DMS79 (cell line): ENCODE results near the gene GNGT2.
A peak's percentile ranks its signal among the peaks of the same experiment; 100 is the strongest.

Source experiments
- DNase-seq: peaks from one replicate; lab custom pipeline; 2025; lab: John Stamatoyannopoulos, UW

The GNGT2 gene

DNA sequence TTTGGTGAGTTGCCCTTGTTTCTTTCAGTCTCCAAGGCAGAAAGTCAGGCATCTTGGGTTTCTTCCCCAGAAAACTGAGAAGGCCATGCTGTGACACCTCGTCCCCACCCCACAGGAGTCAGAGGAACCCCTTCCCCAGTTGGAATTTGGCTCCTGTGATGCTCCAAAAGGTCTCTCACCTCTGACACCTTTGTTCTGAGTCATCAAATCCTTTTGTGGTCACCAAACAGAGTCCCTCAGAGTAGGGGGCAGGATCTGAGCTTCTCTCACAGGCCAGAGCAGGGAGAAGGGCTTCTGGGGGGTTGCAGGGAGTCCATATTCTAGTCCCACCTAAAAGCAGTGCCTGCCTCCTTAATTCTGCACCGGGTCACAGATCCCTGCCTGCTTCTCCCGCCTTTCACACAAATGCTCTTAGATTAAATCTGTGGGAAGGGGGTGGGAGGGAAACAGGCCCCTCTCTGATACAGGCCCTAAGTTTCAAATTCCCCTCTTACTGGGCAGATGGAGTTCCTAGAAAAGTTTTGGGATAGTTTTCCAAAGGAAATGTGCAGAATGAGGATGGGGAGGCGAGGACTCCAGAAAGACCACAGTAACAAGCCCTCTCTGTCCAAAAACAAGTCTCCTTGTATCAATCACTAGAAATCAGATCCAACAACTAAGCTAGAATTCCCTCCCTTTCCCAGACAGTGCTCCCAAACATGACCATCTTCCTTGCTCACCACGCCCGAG lies 18.9 kb upstream of the GNGT2 start:
- no peak for DNase-seq

GRCh38 chr17:49227436-49228261 lies 17.3 kb upstream of the GNGT2 start:
- peak; percentile 25 for DNase-seq

DNA sequence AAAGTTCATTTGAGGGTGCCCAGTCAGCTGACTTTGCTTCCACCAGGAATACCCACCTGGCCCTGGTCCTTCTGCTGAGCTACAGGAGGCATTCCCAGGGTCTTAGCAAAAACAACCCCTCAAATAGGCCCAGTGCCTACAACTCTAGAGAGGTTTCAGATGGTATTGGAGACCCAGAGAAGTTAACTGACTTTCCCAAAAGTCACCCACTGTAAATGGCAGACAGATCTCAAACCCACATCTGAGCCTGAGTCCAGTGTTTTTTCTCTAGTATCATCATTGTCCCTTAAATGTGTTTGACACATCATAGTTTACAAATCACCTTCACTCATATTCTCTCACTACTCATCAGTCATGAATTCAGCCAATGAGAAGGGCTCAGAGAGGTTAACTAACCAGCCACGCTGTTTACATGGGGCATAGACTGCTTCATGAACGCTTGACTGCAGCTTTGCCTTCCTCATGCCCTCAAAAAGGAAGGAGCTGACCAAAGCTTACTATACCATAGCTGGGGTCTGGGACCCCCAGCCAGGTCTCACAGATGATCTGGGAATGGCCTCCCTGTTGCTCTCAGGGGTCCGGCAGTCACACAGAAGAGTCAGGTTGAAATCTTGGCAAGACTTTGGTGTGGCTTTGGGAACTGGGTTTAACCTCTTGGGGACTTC lies 16.5 kb upstream of the GNGT2 start:
- DNase-seq, result no peak

GRCh38 chr17:49225554-49226236 lies 15.3 kb upstream of the GNGT2 start:
- DNase-seq, result no peak

DNA sequence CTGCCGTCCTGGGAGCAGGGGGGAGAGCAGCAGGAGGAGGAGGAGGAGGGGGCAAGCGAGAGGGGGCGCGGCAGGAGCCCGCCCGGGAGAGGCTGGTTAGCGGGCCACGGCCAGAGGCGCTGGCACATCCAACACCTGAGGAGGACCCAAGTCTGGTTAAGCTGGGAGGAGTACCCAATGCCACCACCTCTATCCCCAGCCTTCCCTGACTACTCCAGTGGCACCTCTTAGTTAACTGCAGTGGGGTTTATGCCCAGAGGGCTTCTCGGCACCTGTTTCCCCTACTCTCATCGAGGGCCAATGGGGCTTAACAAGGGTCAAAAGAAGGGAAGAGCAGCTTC lies 14.6 kb upstream of the GNGT2 start:
- no peak for DNase-seq

DNA sequence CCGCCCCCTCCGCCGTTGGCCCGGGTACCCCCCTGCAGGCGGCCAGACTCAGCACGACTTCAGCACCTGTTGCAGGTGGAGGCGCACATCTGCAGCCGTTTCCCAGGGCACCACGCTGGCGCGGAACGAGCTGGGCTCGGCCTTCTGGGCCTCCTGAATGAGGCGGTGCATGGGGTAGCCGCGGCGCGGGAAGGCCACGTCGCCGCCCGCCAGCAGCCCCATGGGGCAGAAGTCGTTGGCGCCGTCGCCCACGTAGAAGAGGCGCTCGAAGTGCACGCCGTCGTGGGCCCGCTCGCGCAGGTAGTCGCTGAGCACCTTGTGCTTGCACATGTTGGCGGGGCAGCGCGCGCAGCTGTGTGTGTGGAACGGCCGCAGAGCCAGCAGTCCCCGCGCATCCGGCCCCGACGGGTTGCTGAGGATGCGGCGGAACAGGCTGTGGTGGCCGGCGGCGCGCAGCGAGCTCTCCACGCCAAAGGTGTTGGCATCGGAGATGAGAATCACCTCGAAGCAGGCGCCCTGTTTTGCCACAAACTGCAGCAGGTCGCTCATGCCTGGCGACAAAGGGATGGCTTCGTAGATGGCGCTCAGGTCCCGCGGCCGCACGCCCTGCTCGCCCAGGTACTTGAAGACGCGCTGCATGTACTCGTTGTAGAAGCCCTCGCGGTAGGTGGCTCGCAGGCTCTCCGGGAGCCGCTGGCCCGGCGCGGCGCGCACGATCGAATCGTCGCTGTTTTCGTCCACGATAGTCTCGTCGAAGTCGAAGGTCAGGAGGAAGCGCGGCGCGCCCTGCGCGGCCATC lies 14.0 kb upstream of the GNGT2 start:
- DNase-seq, result peak; percentile 27

DNA sequence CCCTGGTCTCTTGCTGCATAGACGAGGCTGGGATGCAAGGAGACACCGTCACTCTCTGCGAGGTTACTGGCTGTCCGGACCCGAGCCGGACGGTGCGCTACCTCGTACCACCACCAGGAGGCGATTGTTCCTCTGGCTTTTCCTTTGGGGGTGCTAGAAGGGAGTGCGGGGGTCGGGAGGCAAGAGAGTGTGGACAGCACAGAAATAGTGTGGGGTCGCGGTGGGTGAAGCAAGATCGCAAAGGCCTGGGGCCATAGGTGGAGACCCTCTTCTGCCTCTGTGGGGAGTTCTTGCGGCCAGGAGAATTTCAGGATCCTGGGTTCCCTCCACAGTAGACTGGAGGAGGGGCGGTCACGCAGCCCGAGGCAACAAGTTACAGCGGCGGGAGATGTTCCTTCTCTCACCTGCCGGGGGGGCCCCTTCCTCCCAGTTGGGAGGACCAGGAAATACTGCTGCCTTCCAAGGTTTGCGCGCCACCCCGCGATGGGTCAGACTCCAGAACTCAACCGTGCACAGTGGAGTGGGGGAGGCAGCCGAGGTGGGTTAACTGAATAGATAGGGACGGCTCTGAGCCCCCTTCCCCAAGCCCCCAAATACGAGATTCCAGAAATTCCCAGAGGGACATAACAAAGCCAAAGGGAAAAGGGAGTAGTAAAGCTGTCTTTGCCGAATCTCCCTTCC lies 13.3 kb upstream of the GNGT2 start:
- no peak for DNase-seq

- no peak for DNase-seq
Observed at GRCh38 chr17:49223168-49223516, 12.8 kb upstream of the GNGT2 start.

DNA sequence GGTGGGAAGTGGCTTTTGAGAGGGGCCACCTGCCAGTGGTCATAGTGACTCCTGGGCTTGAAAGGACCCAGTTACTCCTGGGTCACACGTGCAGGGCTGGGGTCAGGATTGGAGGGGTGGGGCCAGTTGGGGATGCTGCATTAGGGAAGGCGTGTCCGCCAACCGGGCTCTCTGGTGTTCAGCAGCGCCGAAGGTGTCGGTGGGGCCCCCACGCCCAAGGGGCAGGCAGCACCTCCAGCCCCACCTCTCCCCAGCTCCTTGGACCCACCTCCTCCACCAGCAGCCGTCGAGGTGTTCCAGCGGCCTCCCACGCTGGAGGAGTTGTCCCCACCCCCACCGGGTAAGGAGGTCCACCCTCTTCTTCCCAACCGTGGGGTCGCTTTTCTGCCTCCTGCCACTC lies 9.6 kb upstream of the GNGT2 start:
- DNase-seq, result no peak

DNA sequence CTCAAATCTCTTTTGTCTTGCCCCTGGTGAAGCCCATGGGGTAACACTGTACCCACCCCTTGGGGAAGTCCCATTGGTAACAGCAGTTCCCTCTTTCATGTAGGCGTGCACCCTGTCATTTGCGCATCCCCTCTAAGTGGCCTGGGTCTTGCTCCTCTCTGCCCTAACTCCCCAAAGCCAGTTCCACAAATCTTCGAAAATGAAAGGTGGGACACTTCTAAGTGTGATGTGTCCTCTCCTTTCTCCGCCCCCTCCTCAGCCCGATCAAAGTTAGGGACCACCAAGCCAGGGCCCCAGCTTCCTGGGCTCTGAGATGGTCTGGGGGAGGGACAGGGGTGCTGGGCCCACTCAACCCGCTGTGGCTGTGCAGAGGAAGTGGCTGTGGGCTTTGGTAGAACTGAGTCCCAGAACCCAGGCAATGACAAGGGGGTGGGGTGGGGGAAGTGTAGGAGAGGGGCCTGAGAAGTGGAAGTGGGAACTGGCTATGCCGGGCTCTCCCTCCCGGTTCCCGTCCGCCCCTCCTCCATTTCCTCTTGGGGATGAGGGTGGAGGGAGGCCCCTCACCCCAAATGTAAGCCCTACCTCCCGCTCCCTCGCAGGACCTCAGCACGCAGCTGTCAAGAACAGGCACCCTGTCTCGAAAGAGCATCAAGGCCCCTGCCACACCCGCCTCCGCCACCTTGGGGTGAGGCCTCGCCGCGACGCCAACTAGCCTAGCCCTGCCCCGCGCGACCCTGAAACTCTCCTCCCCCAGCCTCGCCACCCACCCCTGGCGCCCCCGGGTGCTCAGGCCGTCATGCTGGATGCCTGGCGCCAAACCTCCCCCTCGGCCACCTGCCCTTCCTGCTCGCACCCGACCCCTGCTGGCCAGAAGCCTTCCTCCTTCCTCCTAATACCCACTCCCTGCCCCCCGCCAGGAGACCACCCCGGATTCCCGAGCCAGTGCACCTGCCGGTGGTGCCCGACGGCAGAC lies 8.9 kb upstream of the GNGT2 start:
- no peak for DNase-seq

DNA sequence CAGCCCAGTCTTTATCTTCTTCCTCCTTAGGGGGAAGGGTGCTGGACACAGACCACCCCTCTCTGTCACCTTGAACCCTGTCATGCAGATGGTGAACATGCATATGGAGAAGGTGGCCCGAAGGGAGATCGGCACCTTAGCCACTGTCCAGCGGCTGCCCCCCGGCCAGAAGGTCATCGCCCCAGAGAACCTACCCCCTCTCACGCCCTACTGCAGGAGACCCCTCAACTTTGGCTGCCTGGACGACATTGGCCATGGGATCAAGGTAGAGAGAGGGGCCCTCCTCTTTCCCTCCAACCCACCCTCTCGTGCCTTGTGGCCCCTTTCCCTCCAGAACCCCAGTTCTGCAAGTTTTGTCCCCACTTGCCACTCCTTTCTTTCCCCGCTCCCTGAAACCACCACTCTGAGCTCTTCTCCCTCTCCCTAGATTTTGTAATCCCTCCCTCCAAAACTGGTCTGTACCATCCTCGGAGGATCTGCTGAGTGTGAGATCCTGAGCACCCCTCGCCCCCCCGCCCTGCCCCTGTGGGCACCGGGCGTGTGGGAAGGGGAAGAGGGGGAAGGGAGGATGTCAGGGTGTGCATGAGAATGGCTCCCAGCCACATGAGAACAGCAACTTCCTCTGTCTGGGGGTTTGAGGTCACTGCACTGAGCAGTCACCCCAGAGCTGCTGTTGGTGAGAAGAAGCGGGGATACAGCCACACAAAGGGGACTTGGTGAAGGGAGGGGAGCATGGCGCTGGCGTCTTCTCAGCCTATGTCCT lies 7.5 kb upstream of the GNGT2 start:
- no peak for DNase-seq

GRCh38 chr17:49216953-49217650 lies 6.7 kb upstream of the GNGT2 start:
- no peak for DNase-seq

GRCh38 chr17:49216482-49216881 lies 6.1 kb upstream of the GNGT2 start:
- DNase-seq, result no peak

GRCh38 chr17:49214676-49215360 lies 4.4 kb upstream of the GNGT2 start:
- no peak for DNase-seq

DNA sequence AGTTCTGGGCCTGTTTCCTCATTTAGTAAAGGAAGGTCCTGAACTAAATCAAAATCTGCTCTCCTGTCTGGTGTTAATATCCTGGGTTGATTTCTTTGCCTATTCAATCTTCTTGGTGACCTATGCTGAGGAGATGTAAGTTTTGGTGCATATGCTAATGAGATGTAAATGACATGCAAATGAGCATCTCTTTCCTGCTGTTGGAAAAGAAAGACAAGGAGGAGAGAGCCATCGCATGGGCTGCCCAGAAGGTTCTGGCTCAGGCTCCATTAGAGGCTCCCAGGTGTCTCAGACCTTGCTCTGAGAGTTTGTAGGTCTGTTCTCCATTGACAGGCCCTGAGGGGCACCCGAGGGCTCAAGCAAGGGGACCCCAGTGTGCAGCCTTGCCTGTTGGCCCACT lies 3.5 kb upstream of the GNGT2 start:
- no peak for DNase-seq

- DNase-seq, result no peak
Observed at GRCh38 chr17:49213399-49213798, 3.0 kb upstream of the GNGT2 start.

- no peak for DNase-seq
Observed at GRCh38 chr17:49209061-49209571, 1.3 kb downstream of the GNGT2 start.

DNA sequence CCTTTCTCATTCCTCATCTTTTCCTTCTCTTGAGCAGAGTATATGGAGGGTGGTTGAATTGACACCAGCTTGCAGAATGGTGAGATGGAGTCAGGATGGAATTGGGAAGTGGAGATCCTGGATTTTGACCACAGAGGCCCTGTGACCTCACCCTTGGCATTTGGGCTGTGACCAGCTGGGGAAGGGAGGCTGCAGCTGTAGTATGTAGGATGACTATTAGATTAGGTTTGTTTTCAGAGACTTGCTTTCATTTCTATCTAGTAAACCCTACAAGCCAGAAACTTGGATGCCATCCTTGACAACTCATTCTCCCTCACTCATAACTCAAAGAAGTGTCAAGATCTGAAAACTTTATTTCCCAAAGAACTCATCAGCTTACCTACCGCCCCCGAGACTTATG lies 5.9 kb downstream of the GNGT2 start:
- no peak for DNase-seq
